Measurements from ENCODE around the gene DOCK11.

- TF ChIP-seq EZH2 (IDR thresholded peaks at IDR 0.05; ENCODE audit: borderline replicate concordance, insufficient read depth, low read depth, low read length, poor library complexity, severe bottlenecking): no peak
- TF ChIP-seq CTCF (IDR thresholded peaks at IDR 0.05): no peak
These were observed 130.7 kb downstream of the DOCK11 start for GRCh38 chrX:118626346-118626745.
